Brain microvascular endothelial cell (primary cell): ENCODE measurements around the gene SDK1.

ENCODE experiments used
- DNase-seq: peaks from one replicate; pipeline ENCODE4 v3.0.0-alpha.2; 2020
- H3K27ac ChIP-seq: fragments of 250-450 bp; sonication (Bioruptor Pico); 2 replicates; pipeline ENCODE4 v1.5.1; 2020; ENCODE audit warnings: mild to moderate bottlenecking, moderate library complexity
- H3K27me3 ChIP-seq: fragments of 250-450 bp; sonication (Bioruptor Pico); replicated peaks from 2 replicates; pipeline ENCODE4 v1.5.1; 2020; ENCODE audit warnings: mild to moderate bottlenecking
- H3K36me3 ChIP-seq: fragments of 250-450 bp; sonication (Bioruptor Pico); replicated peaks from 2 replicates; pipeline ENCODE4 v1.5.1; 2020; ENCODE audit warnings: mild to moderate bottlenecking
- H3K4me3 ChIP-seq: 2 replicates; pipeline ENCODE4 v1.5.1; 2011; ENCODE audit warnings: low read depth, mild to moderate bottlenecking, control low read depth, low read length, moderate library complexity
- CTCF ChIP-seq: IDR thresholded peaks from 2 replicates; pipeline ENCODE4 v1.5.1; 2011; ENCODE audit warnings: low read depth, mild to moderate bottlenecking, moderate library complexity, low read length, control low read depth, inconsistent platforms; ENCODE audit errors: missing control alignments
- in situ Hi-C: cut with HindIII; loops from 2 replicates; pipeline ENCODE4 v1.10.0; 2017; ENCODE audit warnings: low sequenced_read_pairs, low pct_ligation_motif_present

SDK1 gene

GRCh38 chr7:4269746-4270145 lies 968.7 kb downstream of the SDK1 start:
- no peak for DNase-seq
- no peaks in the 10 kb centered on the region for H3K27me3 ChIP-seq
- no peak overlapping the region for H3K27ac ChIP-seq
- in situ Hi-C loops: no loop called here
- H3K36me3 ChIP-seq: no peaks in the 10 kb centered on the region
- H3K4me3 ChIP-seq: no peak overlapping the region
- TF ChIP-seq CTCF: no peak

GRCh38 chr7:4270268-4270667 lies 969.2 kb downstream of the SDK1 start:
- no peak for TF ChIP-seq CTCF
- in situ Hi-C loops: no loop called here
- H3K36me3 ChIP-seq: no peaks in the 10 kb centered on the region

GRCh38 chr7:4270941-4271715 lies 970.1 kb downstream of the SDK1 start:
- Histone ChIP-seq H3K27ac (no peak overlapping the region), H3K36me3 (no peaks in the 10 kb centered on the region), H3K4me3 (no peak overlapping the region), H3K27me3 (no peaks in the 10 kb centered on the region)
- no peak for TF ChIP-seq CTCF
- in situ Hi-C loops: no loop called here
- DNase-seq: no peak

More at GRCh38 chr7:4270268-4270667, 969.2 kb downstream of the SDK1 start:
- Histone ChIP-seq H3K4me3 (no peak overlapping the region), H3K27me3 (no peaks in the 10 kb centered on the region), H3K27ac (no peak overlapping the region)
- no peak for DNase-seq

GRCh38 chr7:4271716-4272015 lies 970.6 kb downstream of the SDK1 start:
- no peaks in the 10 kb centered on the region for H3K36me3 ChIP-seq
- in situ Hi-C loops: no loop called here
- TF ChIP-seq CTCF: no peak
- DNase-seq: no peak
- H3K4me3 ChIP-seq: no peak overlapping the region
- H3K27ac ChIP-seq: no peak overlapping the region
- H3K27me3 ChIP-seq: no peaks in the 10 kb centered on the region

- no peak overlapping the region for H3K4me3 ChIP-seq
- no peak for DNase-seq
- no peaks in the 10 kb centered on the region for H3K36me3 ChIP-seq
- TF ChIP-seq CTCF: no peak
- in situ Hi-C loops: no loop called here
- H3K27ac ChIP-seq: no peak overlapping the region
- H3K27me3 ChIP-seq: no peaks in the 10 kb centered on the region
Observed at GRCh38 chr7:4272141-4272540, 971.1 kb downstream of the SDK1 start.
